Vagina (tissue), 2 donors: ENCODE data around the gene GID4. TPM values are rescaled to one million over a fixed set of nuclear protein-coding genes. Genes with fewer than 3 reads are reported as not detected.

ENCODE experiments used
- DNase-seq, 2 donors: peaks; one replicate each; pipeline ENCODE4 v3.0.0-alpha.2; 2017; ENCODE audit errors: extremely low spot score in 2 of 2
- H3K27ac ChIP-seq: fragments of 200-600 bp; sonication (generic); one replicate; pipeline ENCODE4 v1.5.1; 2019
- H3K27me3 ChIP-seq: fragments of 200-600 bp; sonication (generic); one replicate; pipeline ENCODE4 v1.5.1; 2019
- H3K36me3 ChIP-seq, 2 donors: fragments of 200-600 bp; sonication (generic); one replicate each; pipeline ENCODE4 v1.5.1; 2017 to 2019
- H3K4me1 ChIP-seq: fragments of 200-600 bp; sonication (generic); one replicate; pipeline ENCODE4 v1.5.1; 2019
- H3K4me3 ChIP-seq, 2 donors: fragments of 200-600 bp; sonication (generic); 1 replicate in 1 of 2; 2 replicates in 1 of 2; pipeline ENCODE4 v1.5.1; 2016 to 2019
- H3K9me3 ChIP-seq: fragments of 200-600 bp; sonication (generic); one replicate; pipeline ENCODE4 v1.5.1; 2019
- POLR2A ChIP-seq, 2 donors: fragments of 450-650 bp; IDR thresholded peaks; one replicate each; pipeline ENCODE4 v1.6.1; 2017; ENCODE audit warnings: antibody characterized with exemption in 2 of 2, mild to moderate bottlenecking in 2 of 2, moderate library complexity in 2 of 2
- POLR2AphosphoS5 ChIP-seq, 2 donors: sonication (generic); formaldehyde crosslinking; IDR thresholded peaks; one replicate each; pipeline ENCODE4 v1.9.0; 2017; ENCODE audit warnings: antibody characterized with exemption in 2 of 2, mild to moderate bottlenecking in 2 of 2, low read depth in 1 of 2; ENCODE audit not compliant: insufficient read depth in 1 of 2
- intact Hi-C: fragments of 100-400 bp; cut with DNase I; formaldehyde crosslinking; loops from one replicate; pipeline ENCODE4 v1.15.1; 2023
- total RNA-seq: library from RNA; depleted of rRNA; stranded (reverse); fragments of >200 nt; gene quantifications from one replicate; pipeline ENCODE4 v1.2.3, GENCODE V29; 2016
- TF ChIP-seq, protein P1 (sequence below), 3 experiments: fragments of 450-650 bp in 2 of 3; fragments of 200-600 bp in 1 of 3; sonication (generic) in 1 of 3; IDR thresholded peaks; one replicate each; pipeline ENCODE4 v1.5.1; 2017 to 2019; ENCODE audit warnings: antibody characterized with exemption in 3 of 3, mild to moderate bottlenecking in 2 of 3, moderate library complexity in 2 of 3

GID4 gene
- total RNA-seq, 1 donor from 2014 or later = 11.3 TPM

DNA sequence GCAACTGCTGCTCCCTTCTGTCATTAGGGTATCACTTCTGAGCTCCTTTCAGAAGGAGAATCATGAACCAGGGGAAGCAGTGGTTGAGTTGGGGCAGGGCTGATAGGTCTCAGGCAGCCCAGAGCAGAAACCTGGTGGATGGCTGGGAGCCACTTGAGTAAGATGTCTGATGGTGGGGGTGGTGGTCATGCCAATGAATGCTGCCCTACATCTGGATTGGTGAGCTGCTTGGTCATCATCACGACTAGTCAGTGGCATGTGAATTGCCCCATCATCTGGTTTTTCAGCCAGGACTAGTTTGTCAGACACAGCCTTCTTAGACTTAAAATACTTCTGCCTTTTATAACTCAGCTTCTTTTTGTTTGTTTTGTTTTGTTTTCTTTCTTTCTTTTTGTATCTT, 2.6 kb downstream of the GID4 start:
- peaks cover 0 to 8% of the 10 kb centered on the region in 2 donors for H3K36me3 ChIP-seq
- intact Hi-C loops = no loop called here
- H3K9me3 ChIP-seq = no peaks in the 10 kb centered on the region
- peak in 1 of 2 donors; percentile 18 for TF ChIP-seq POLR2AphosphoS5 (IDR thresholded peaks at IDR 0.05; ENCODE audit: insufficient read depth in 1 of 2, low read depth in 1 of 2)
- TF ChIP-seq, protein P1, sequence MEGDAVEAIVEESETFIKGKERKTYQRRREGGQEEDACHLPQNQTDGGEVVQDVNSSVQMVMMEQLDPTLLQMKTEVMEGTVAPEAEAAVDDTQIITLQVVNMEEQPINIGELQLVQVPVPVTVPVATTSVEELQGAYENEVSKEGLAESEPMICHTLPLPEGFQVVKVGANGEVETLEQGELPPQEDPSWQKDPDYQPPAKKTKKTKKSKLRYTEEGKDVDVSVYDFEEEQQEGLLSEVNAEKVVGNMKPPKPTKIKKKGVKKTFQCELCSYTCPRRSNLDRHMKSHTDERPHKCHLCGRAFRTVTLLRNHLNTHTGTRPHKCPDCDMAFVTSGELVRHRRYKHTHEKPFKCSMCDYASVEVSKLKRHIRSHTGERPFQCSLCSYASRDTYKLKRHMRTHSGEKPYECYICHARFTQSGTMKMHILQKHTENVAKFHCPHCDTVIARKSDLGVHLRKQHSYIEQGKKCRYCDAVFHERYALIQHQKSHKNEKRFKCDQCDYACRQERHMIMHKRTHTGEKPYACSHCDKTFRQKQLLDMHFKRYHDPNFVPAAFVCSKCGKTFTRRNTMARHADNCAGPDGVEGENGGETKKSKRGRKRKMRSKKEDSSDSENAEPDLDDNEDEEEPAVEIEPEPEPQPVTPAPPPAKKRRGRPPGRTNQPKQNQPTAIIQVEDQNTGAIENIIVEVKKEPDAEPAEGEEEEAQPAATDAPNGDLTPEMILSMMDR (IDR thresholded peaks at IDR 0.05) = no peak
- H3K27me3 ChIP-seq = no peaks in the 10 kb centered on the region
- H3K4me3 ChIP-seq = no peak overlapping the region
- H3K4me1 ChIP-seq = peaks cover 40% of the 10 kb centered on the region
- DNase-seq = no peak
- no peak overlapping the region for H3K27ac ChIP-seq

DNA sequence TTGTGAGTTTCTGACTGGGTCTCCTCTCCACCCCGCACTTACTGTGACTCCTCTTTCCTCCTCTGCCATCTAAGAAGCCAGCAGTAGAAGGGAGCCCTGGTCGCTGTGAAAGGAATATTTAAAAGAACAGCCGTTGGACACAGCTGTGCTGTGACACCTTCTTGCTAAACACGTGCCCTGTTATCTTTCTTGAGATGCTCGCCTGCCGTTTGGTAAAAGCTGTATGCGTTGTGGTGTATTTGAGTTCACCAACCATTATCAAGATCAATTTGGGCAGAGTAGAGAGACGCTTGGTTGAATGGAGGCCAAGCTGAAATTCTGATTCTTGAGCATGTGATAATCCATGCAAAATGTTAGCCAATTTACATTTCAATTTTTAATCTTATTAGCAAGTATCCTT, 3.8 kb downstream of the GID4 start:
- DNase-seq = no peak
- Histone ChIP-seq H3K9me3 (no peaks in the 10 kb centered on the region), H3K36me3 (peaks cover 0 to 15% of the 10 kb centered on the region in 2 donors), H3K4me1 (peaks cover 28% of the 10 kb centered on the region), H3K27ac (no peak overlapping the region), H3K27me3 (no peaks in the 10 kb centered on the region), H3K4me3 (no peak overlapping the region)
- intact Hi-C loops = no loop called here
- TF ChIP-seq POLR2A (IDR thresholded peaks at IDR 0.05) (no peak), POLR2AphosphoS5 (IDR thresholded peaks at IDR 0.05; ENCODE audit: insufficient read depth in 1 of 2, low read depth in 1 of 2) (no peak)
- TF ChIP-seq, protein P1 (IDR thresholded peaks at IDR 0.05) = no peak

GRCh38 chr17:18043491-18043890, 4.3 kb downstream of the GID4 start:
- intact Hi-C loops = no loop called here
- no peak overlapping the region for H3K4me3 ChIP-seq
- TF ChIP-seq POLR2A (IDR thresholded peaks at IDR 0.05) (no peak), POLR2AphosphoS5 (IDR thresholded peaks at IDR 0.05; ENCODE audit: insufficient read depth in 1 of 2, low read depth in 1 of 2) (no peak)
- TF ChIP-seq, protein P1 (IDR thresholded peaks at IDR 0.05) = no peak
- H3K36me3 ChIP-seq = peaks cover 0 to 15% of the 10 kb centered on the region in 2 donors
- no peak overlapping the region for H3K27ac ChIP-seq
- H3K4me1 ChIP-seq = peaks cover 23% of the 10 kb centered on the region
- H3K9me3 ChIP-seq = no peaks in the 10 kb centered on the region
- no peak for DNase-seq
- no peaks in the 10 kb centered on the region for H3K27me3 ChIP-seq

- Histone ChIP-seq H3K4me3 (no peak overlapping the region), H3K4me1 (peaks cover 23% of the 10 kb centered on the region), H3K9me3 (no peaks in the 10 kb centered on the region), H3K36me3 (peaks cover 0 to 15% of the 10 kb centered on the region in 2 donors), H3K27ac (no peak overlapping the region), H3K27me3 (no peaks in the 10 kb centered on the region)
- intact Hi-C loops = no loop called here
- TF ChIP-seq, protein P1 (IDR thresholded peaks at IDR 0.05) = no peak
- no peak for TF ChIP-seq POLR2AphosphoS5 (IDR thresholded peaks at IDR 0.05; ENCODE audit: insufficient read depth in 1 of 2, low read depth in 1 of 2)
- TF ChIP-seq POLR2A (IDR thresholded peaks at IDR 0.05) = no peak
- no peak for DNase-seq
Measured at GRCh38 chr17:18044609-18045008, 5.4 kb downstream of the GID4 start.

DNA sequence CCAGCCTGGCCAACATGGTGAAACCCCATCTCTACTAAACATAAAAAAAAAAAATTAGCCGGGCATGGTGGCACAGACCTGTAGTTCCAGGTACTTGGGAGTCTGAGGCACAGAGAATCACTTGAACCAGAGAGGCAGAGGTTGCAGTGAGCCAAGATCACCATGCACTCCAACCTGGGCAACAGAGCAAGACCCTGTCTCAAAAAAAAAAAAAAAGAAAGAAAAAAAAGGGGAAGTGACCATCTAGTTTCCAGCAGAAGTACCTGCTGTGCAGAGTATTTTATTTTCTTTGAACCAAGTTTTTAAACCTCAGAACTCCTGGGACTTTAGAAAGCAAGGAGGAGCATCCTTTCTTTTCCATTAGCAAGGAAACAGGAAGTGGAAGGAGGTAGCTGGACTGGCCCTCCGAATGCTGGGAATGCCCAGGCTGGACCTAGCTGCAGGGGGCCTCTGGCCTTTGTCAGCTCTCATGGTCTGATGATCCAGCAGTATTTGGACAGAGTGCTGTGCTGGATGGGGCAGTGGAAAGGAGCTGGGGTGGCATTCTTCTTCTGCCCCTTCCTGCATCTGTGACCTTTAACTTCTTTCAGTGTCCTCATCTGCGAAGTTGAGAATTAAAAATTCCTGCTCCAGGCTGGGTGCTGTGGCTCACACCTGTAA, 6.6 kb downstream of the GID4 start:
- Histone ChIP-seq H3K27me3 (no peaks in the 10 kb centered on the region), H3K9me3 (no peaks in the 10 kb centered on the region), H3K36me3 (peaks cover 0 to 15% of the 10 kb centered on the region in 2 donors), H3K27ac (no peak overlapping the region), H3K4me1 (peaks cover 13% of the 10 kb centered on the region), H3K4me3 (no peak overlapping the region)
- intact Hi-C loops = no loop called here
- TF ChIP-seq, protein P1 (IDR thresholded peaks at IDR 0.05) = no peak
- TF ChIP-seq POLR2AphosphoS5 (IDR thresholded peaks at IDR 0.05; ENCODE audit: insufficient read depth in 1 of 2, low read depth in 1 of 2) (no peak), POLR2A (IDR thresholded peaks at IDR 0.05) (no peak)
- DNase-seq = no peak
